SK-N-MC (cell line): ENCODE measurements around the gene GLRB.

ENCODE experiments used
- EZH2 ChIP-seq: fragments of 200-600 bp; sonication (generic); IDR thresholded peaks from one replicate; pipeline ENCODE4 v1.6.1; 2017; ENCODE audit warnings: antibody characterized with exemption
- POLR2AphosphoS5 ChIP-seq: IDR thresholded peaks from 2 replicates; pipeline ENCODE4 v1.6.1; 2012; ENCODE audit warnings: mild to moderate bottlenecking, low read depth, low read length, borderline replicate concordance

GRCh38 chr4:157141976-157142375 is 66.0 kb downstream of the GLRB start:
- TF ChIP-seq POLR2AphosphoS5, result no peak
- TF ChIP-seq EZH2, result no peak
